ENCODE results near the gene MOCS1. TPM values are rescaled to one million over a fixed set of nuclear protein-coding genes. Genes with fewer than 3 reads are reported as not detected.

Gene MOCS1
- total RNA-seq, 3 donors from 2014 or later (not counting 1 experiment from before 2014, with no cell fraction given): 0.60 to 1.6 (median 1.5) TPM

DNA sequence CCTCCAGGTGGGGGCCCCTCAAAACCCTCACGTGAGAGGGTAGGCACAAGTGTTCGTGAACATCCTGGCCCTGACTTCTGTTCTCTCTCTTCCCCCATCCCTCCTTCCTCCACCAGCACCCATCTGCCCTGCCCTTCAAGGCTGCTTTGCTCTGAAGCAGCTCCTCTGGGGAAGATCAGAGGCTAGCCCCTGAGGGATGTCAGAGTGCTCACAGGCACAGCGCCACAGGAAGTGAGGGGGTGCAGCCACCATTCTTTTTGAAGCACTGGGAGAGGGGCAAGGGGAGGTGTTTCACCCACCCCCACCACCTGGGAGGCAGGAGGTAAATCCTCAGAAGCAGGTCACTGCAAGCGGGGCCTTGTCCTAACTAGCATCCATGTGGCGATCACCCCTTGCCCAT, 11.4 kb downstream of the MOCS1 start:
- no peak overlapping the region for H3K4me3 Mint-ChIP-seq
- H3K9me3 ChIP-seq (ENCODE audit: control insufficient read depth, insufficient read depth, low read length): no peaks in the 10 kb centered on the region
- ATAC-seq: no peak
- no peaks in the 10 kb centered on the region for H3K36me3 Mint-ChIP-seq
- no peaks in the 10 kb centered on the region for H3K36me3 ChIP-seq (ENCODE audit: control insufficient read depth, insufficient read depth, low read length)
- intact Hi-C loops (cut with micrococcal nuclease): no loop called here
- DNase-seq: no peak
- no peaks in the 10 kb centered on the region for H3K27me3 ChIP-seq (ENCODE audit: control insufficient read depth, insufficient read depth, low read length)
- H3K27me3 Mint-ChIP-seq (ENCODE audit: low read depth in 2 of 2): no peaks in the 10 kb centered on the region
- H3K27ac Mint-ChIP-seq: no peak overlapping the region
- no peaks in the 10 kb centered on the region for H3K4me1 ChIP-seq (ENCODE audit: control insufficient read depth, insufficient read depth, low read length)
- 70% methylated on average over 5 of the region's 5 CpGs for WGBS (ENCODE audit: insufficient coverage)
- peaks cover 0 to 6% of the 10 kb centered on the region in 2 donors for H3K4me1 Mint-ChIP-seq
- H3K9me3 Mint-ChIP-seq: no peaks in the 10 kb centered on the region
- TF ChIP-seq, protein P1, sequence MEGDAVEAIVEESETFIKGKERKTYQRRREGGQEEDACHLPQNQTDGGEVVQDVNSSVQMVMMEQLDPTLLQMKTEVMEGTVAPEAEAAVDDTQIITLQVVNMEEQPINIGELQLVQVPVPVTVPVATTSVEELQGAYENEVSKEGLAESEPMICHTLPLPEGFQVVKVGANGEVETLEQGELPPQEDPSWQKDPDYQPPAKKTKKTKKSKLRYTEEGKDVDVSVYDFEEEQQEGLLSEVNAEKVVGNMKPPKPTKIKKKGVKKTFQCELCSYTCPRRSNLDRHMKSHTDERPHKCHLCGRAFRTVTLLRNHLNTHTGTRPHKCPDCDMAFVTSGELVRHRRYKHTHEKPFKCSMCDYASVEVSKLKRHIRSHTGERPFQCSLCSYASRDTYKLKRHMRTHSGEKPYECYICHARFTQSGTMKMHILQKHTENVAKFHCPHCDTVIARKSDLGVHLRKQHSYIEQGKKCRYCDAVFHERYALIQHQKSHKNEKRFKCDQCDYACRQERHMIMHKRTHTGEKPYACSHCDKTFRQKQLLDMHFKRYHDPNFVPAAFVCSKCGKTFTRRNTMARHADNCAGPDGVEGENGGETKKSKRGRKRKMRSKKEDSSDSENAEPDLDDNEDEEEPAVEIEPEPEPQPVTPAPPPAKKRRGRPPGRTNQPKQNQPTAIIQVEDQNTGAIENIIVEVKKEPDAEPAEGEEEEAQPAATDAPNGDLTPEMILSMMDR (IDR thresholded peaks at IDR 0.05): no peak
- no peak overlapping the region for H3K4me3 ChIP-seq (ENCODE audit: low read length)
- no peak overlapping the region for H3K27ac ChIP-seq (ENCODE audit: low read length)

GRCh38 chr6:39920157-39920556, 14.1 kb downstream of the MOCS1 start:
- H3K4me1 ChIP-seq (ENCODE audit: control insufficient read depth, insufficient read depth, low read length): no peaks in the 10 kb centered on the region
- no peaks in the 10 kb centered on the region for H3K36me3 ChIP-seq (ENCODE audit: control insufficient read depth, insufficient read depth, low read length)
- Mint-ChIP-seq H3K9me3 (no peaks in the 10 kb centered on the region), H3K27me3 (ENCODE audit: low read depth in 2 of 2) (no peaks in the 10 kb centered on the region), H3K4me1 (no peaks in the 10 kb centered on the region), H3K4me3 (no peak overlapping the region), H3K36me3 (no peaks in the 10 kb centered on the region), H3K27ac (no peak overlapping the region)
- TF ChIP-seq, protein P1 (IDR thresholded peaks at IDR 0.05): no peak
- H3K27me3 ChIP-seq (ENCODE audit: control insufficient read depth, insufficient read depth, low read length): no peaks in the 10 kb centered on the region
- no peak for ATAC-seq
- no peak overlapping the region for H3K4me3 ChIP-seq (ENCODE audit: low read length)
- H3K9me3 ChIP-seq (ENCODE audit: control insufficient read depth, insufficient read depth, low read length): no peaks in the 10 kb centered on the region
- intact Hi-C loops (cut with micrococcal nuclease): no loop called here
- DNase-seq: no peak
- 100% methylated on average over 2 of the region's 3 CpGs for WGBS (ENCODE audit: insufficient coverage)
- H3K27ac ChIP-seq (ENCODE audit: low read length): no peak overlapping the region

- H3K27me3 ChIP-seq (ENCODE audit: control insufficient read depth, insufficient read depth, low read length): no peaks in the 10 kb centered on the region
- Mint-ChIP-seq H3K27me3 (ENCODE audit: low read depth in 2 of 2) (no peaks in the 10 kb centered on the region), H3K27ac (no peak overlapping the region), H3K9me3 (no peaks in the 10 kb centered on the region), H3K4me3 (no peak overlapping the region), H3K36me3 (no peaks in the 10 kb centered on the region), H3K4me1 (no peaks in the 10 kb centered on the region)
- no peaks in the 10 kb centered on the region for H3K9me3 ChIP-seq (ENCODE audit: control insufficient read depth, insufficient read depth, low read length)
- no peaks in the 10 kb centered on the region for H3K36me3 ChIP-seq (ENCODE audit: control insufficient read depth, insufficient read depth, low read length)
- DNase-seq (no peak), ATAC-seq (no peak)
- no peak overlapping the region for H3K4me3 ChIP-seq (ENCODE audit: low read length)
- H3K4me1 ChIP-seq (ENCODE audit: control insufficient read depth, insufficient read depth, low read length): no peaks in the 10 kb centered on the region
- TF ChIP-seq, protein P1 (IDR thresholded peaks at IDR 0.05): no peak
- no peak overlapping the region for H3K27ac ChIP-seq (ENCODE audit: low read length)
- 76% methylated on average over 4 of the region's 5 CpGs for WGBS (ENCODE audit: insufficient coverage)
- intact Hi-C loops (cut with micrococcal nuclease): no loop called here
These were observed 15.4 kb downstream of the MOCS1 start for GRCh38 chr6:39918831-39919230.

DNA sequence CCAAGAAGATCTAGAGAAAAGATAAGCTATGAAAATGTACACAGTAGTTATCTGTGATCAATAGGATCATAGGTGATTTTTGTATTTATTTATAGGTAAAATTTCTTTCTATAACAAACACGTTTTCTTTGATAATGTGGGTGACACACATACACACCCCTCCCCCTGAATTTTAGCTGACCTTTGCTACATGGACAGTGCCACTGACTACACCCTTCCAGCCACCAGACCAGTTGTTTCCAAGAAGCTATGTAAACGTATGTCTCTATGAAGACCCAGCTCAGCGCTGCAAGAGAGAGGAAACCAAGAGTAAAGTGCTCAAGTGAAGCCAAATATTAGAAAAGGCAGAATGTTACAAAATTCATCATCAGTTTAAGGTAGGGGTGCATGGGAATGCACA, 16.3 kb downstream of the MOCS1 start:
- Histone ChIP-seq H3K27ac (ENCODE audit: low read length) (no peak overlapping the region), H3K27me3 (ENCODE audit: control insufficient read depth, insufficient read depth, low read length) (no peaks in the 10 kb centered on the region), H3K9me3 (ENCODE audit: control insufficient read depth, insufficient read depth, low read length) (no peaks in the 10 kb centered on the region), H3K4me1 (ENCODE audit: control insufficient read depth, insufficient read depth, low read length) (no peaks in the 10 kb centered on the region), H3K36me3 (ENCODE audit: control insufficient read depth, insufficient read depth, low read length) (no peaks in the 10 kb centered on the region), H3K4me3 (ENCODE audit: low read length) (no peak overlapping the region)
- H3K4me1 Mint-ChIP-seq: no peaks in the 10 kb centered on the region
- 83% methylated on average over 2 of the region's 3 CpGs for WGBS (ENCODE audit: insufficient coverage)
- TF ChIP-seq, protein P1 (IDR thresholded peaks at IDR 0.05): no peak
- H3K36me3 Mint-ChIP-seq: no peaks in the 10 kb centered on the region
- DNase-seq: no peak
- intact Hi-C loops (cut with micrococcal nuclease): no loop called here
- H3K9me3 Mint-ChIP-seq: no peaks in the 10 kb centered on the region
- H3K27me3 Mint-ChIP-seq (ENCODE audit: low read depth in 2 of 2): no peaks in the 10 kb centered on the region
- no peak overlapping the region for H3K27ac Mint-ChIP-seq
- ATAC-seq: no peak
- no peak overlapping the region for H3K4me3 Mint-ChIP-seq
